ENCODE measurements around the gene TBCEL.

DNA sequence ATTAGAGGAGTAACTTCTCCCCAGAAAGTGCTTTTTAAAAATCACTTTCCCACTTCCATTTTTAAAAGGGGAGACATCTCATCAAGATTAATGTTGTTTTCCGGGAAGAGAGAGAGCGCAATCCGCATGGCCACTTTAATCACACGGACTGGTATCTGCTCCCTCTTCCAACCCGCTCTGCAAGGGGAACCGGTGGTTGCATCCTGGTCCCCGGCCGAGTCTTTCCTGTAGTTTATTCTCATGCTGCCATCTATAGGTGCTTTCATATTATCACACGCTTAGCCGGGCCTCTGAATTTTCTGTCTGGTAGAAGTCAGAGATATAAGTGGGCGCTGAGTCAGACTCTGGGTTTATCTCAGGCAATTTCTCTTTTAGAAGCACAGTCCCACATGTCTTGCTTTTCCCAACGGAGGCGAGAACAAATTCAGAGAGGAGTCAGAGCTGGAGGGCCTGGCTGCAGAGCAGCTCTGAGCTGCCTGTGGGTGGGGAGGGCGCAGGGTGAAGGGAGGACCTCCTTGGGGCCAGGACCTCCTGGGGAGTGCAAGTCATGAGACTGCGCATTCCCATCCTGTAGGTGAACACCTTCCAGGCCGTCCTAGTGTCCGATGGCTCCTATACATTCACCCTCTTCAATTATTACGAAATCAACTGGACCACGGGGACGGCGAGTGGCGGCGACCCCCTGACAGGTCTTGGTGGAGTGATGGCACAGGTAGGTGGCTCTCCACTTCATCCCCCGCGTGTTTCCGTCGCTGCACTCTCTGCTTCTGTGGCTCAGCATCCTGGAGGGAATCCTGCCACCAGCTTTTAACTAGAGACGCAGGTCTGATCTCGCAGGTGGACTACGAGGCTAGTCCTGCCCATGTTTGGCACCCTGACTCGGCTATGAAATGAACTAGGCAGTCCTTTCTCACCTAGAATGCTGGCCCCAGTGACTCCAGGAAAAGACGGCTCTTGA is 88.9 kb downstream of the TBCEL start:
- TF ChIP-seq, protein P1, sequence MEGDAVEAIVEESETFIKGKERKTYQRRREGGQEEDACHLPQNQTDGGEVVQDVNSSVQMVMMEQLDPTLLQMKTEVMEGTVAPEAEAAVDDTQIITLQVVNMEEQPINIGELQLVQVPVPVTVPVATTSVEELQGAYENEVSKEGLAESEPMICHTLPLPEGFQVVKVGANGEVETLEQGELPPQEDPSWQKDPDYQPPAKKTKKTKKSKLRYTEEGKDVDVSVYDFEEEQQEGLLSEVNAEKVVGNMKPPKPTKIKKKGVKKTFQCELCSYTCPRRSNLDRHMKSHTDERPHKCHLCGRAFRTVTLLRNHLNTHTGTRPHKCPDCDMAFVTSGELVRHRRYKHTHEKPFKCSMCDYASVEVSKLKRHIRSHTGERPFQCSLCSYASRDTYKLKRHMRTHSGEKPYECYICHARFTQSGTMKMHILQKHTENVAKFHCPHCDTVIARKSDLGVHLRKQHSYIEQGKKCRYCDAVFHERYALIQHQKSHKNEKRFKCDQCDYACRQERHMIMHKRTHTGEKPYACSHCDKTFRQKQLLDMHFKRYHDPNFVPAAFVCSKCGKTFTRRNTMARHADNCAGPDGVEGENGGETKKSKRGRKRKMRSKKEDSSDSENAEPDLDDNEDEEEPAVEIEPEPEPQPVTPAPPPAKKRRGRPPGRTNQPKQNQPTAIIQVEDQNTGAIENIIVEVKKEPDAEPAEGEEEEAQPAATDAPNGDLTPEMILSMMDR (IDR thresholded peaks at IDR 0.05), result peak; percentile 18 to 68 (median 58)
- TF ChIP-seq POLR2AphosphoS5 (IDR thresholded peaks at IDR 0.05), result no peak

Measured in upper lobe of left lung (tissue), 4 donors.